K562 (cell line): ENCODE measurements around the gene CFAP92. TPM values are rescaled to one million over a fixed set of nuclear protein-coding genes. Genes with fewer than 3 reads are reported as not detected.

Experiments used
- ADNP ChIP-seq: fragments of 200-800 bp; sonication (Bioruptor generic); IDR thresholded peaks from 2 replicates; pipeline ENCODE4 v1.6.1; 2016; ENCODE audit warnings: missing genetic modification characterization, missing compliant biosample characterization
- ARID1B ChIP-seq: fragments of 450-650 bp; IDR thresholded peaks from 2 replicates; pipeline ENCODE4 v1.6.1; 2016; ENCODE audit warnings: antibody characterized with exemption, mild to moderate bottlenecking, inconsistent platforms
- HMGN3 ChIP-seq: IDR thresholded peaks from 2 replicates; pipeline ENCODE4 v1.6.1; 2011; ENCODE audit warnings: borderline replicate concordance, low read depth, mild to moderate bottlenecking, mixed read lengths, low read length; ENCODE audit not compliant: insufficient read length; ENCODE audit errors: extremely low read depth
- NRF1 ChIP-seq, 2 experiments: fragments of 450-650 bp; IDR thresholded peaks in 1 of 2; conservative IDR thresholded peaks in 1 of 2; 2 replicates each; pipeline ENCODE4 v1.6.1; 2014; ENCODE audit warnings: mild to moderate bottlenecking in 2 of 2
- RAD21 ChIP-seq, 2 experiments: fragments of 250-450 bp in 1 of 2; fragments of 450-650 bp in 1 of 2; sonication (Bioruptor Pico) in 1 of 2; formaldehyde crosslinking in 1 of 2; IDR thresholded peaks in 1 of 2; conservative IDR thresholded peaks in 1 of 2; 2 replicates each; pipeline versions ENCODE4 v1.4.0 to v1.8.0; 2020 to 2022; ENCODE audit warnings: mild to moderate bottlenecking in 2 of 2, moderate library complexity in 1 of 2
- SIRT6 ChIP-seq: IDR thresholded peaks from one replicate; pipeline ENCODE4 v1.6.1; 2012; ENCODE audit warnings: low read depth, mild to moderate bottlenecking, control low read depth, inconsistent platforms, low read length, moderate library complexity
- TCF15 ChIP-seq: fragments of 250-450 bp; sonication (Bioruptor Pico); IDR thresholded peaks from 2 replicates; pipeline ENCODE4 v1.8.0; 2022; ENCODE audit warnings: moderate library complexity, mild to moderate bottlenecking, inconsistent platforms
- ZNF124 ChIP-seq: sonication (generic); formaldehyde crosslinking; IDR thresholded peaks from 2 replicates; pipeline ENCODE4 v1.8.1; 2022; ENCODE audit warnings: missing genetic modification reagents
- ZNF384 ChIP-seq: IDR thresholded peaks from 2 replicates; pipeline ENCODE4 v1.6.1; 2012; ENCODE audit warnings: low read depth, low read length, improper control_type of control experiment
- ZNF644 ChIP-seq: fragments of 200-800 bp; sonication (Bioruptor generic); IDR thresholded peaks from 2 replicates; pipeline ENCODE4 v1.6.1; 2016; ENCODE audit warnings: low read depth, missing genetic modification characterization, missing compliant biosample characterization
- ZNF76 ChIP-seq: fragments of 250-450 bp; sonication (Bioruptor Pico); IDR thresholded peaks from 2 replicates; pipeline ENCODE4 v1.4.0; 2020; ENCODE audit warnings: mild to moderate bottlenecking, moderate library complexity, borderline replicate concordance
- polyA plus RNA-seq, 8 experiments: library from polyadenylated mRNA; depleted of rRNA in 4 of 8; stranded (reverse) in 5 of 8; unstranded in 3 of 8; fragments of >200 nt; fragmentation: Nextera tagmentation in 2 of 8; fragmentation: Illumina TruSeq in 1 of 8; extraction: Ambion mirVana in 2 of 8; extraction: Trizol in 1 of 8; gene quantifications; 2 replicates each; pipeline versions ENCODE4 v1.2.1 to v1.2.3, GENCODE V29; 2011 to 2014; ENCODE audit warnings: inconsistent platforms in 1 of 8, missing spikeins in 1 of 8
- total RNA-seq, 7 experiments: library from RNA; depleted of rRNA in 6 of 7; stranded (reverse); fragments of >200 nt in 6 of 7; fragmentation: Illumina TruSeq in 2 of 7; extraction: Trizol in 2 of 7; gene quantifications; 2 replicates each; pipeline versions ENCODE4 v1.2.1 to v1.2.3, GENCODE V29; 2011 to 2021; ENCODE audit warnings: low replicate concordance in 1 of 7
- TF ChIP-seq, protein P1 (sequence below): fragments of 450-650 bp; IDR thresholded peaks from 2 replicates; pipeline ENCODE4 v1.6.1; 2016; ENCODE audit warnings: mild to moderate bottlenecking, moderate library complexity

CFAP92 gene
- total and polyA plus RNA-seq, 9 of the 15 experiments (the other 6 are each of a cell fraction or from before 2014, with no cell fraction given) = 0.06 to 0.62 (median 0.36) TPM

- TF ChIP-seq RAD21 (CRISPR knock-in tag; conservative IDR thresholded peaks at IDR 0.05 in 1 of 2, IDR thresholded peaks at IDR 0.05 in 1 of 2) (no peak), ADNP (no peak), SIRT6 (no peak), ZNF384 (no peak), HMGN3 (no peak), TCF15 (no peak), NRF1 (conservative IDR thresholded peaks at IDR 0.05 in 1 of 2, IDR thresholded peaks at IDR 0.05 in 1 of 2) (peak; percentile 21 to 30; a peak in 1 of 4 replicates), ARID1B (no peak), ZNF644 (tag) (no peak), ZNF76 (no peak), ZNF124 (CRISPR knock-in tag) (no peak)
- TF ChIP-seq, protein P1, sequence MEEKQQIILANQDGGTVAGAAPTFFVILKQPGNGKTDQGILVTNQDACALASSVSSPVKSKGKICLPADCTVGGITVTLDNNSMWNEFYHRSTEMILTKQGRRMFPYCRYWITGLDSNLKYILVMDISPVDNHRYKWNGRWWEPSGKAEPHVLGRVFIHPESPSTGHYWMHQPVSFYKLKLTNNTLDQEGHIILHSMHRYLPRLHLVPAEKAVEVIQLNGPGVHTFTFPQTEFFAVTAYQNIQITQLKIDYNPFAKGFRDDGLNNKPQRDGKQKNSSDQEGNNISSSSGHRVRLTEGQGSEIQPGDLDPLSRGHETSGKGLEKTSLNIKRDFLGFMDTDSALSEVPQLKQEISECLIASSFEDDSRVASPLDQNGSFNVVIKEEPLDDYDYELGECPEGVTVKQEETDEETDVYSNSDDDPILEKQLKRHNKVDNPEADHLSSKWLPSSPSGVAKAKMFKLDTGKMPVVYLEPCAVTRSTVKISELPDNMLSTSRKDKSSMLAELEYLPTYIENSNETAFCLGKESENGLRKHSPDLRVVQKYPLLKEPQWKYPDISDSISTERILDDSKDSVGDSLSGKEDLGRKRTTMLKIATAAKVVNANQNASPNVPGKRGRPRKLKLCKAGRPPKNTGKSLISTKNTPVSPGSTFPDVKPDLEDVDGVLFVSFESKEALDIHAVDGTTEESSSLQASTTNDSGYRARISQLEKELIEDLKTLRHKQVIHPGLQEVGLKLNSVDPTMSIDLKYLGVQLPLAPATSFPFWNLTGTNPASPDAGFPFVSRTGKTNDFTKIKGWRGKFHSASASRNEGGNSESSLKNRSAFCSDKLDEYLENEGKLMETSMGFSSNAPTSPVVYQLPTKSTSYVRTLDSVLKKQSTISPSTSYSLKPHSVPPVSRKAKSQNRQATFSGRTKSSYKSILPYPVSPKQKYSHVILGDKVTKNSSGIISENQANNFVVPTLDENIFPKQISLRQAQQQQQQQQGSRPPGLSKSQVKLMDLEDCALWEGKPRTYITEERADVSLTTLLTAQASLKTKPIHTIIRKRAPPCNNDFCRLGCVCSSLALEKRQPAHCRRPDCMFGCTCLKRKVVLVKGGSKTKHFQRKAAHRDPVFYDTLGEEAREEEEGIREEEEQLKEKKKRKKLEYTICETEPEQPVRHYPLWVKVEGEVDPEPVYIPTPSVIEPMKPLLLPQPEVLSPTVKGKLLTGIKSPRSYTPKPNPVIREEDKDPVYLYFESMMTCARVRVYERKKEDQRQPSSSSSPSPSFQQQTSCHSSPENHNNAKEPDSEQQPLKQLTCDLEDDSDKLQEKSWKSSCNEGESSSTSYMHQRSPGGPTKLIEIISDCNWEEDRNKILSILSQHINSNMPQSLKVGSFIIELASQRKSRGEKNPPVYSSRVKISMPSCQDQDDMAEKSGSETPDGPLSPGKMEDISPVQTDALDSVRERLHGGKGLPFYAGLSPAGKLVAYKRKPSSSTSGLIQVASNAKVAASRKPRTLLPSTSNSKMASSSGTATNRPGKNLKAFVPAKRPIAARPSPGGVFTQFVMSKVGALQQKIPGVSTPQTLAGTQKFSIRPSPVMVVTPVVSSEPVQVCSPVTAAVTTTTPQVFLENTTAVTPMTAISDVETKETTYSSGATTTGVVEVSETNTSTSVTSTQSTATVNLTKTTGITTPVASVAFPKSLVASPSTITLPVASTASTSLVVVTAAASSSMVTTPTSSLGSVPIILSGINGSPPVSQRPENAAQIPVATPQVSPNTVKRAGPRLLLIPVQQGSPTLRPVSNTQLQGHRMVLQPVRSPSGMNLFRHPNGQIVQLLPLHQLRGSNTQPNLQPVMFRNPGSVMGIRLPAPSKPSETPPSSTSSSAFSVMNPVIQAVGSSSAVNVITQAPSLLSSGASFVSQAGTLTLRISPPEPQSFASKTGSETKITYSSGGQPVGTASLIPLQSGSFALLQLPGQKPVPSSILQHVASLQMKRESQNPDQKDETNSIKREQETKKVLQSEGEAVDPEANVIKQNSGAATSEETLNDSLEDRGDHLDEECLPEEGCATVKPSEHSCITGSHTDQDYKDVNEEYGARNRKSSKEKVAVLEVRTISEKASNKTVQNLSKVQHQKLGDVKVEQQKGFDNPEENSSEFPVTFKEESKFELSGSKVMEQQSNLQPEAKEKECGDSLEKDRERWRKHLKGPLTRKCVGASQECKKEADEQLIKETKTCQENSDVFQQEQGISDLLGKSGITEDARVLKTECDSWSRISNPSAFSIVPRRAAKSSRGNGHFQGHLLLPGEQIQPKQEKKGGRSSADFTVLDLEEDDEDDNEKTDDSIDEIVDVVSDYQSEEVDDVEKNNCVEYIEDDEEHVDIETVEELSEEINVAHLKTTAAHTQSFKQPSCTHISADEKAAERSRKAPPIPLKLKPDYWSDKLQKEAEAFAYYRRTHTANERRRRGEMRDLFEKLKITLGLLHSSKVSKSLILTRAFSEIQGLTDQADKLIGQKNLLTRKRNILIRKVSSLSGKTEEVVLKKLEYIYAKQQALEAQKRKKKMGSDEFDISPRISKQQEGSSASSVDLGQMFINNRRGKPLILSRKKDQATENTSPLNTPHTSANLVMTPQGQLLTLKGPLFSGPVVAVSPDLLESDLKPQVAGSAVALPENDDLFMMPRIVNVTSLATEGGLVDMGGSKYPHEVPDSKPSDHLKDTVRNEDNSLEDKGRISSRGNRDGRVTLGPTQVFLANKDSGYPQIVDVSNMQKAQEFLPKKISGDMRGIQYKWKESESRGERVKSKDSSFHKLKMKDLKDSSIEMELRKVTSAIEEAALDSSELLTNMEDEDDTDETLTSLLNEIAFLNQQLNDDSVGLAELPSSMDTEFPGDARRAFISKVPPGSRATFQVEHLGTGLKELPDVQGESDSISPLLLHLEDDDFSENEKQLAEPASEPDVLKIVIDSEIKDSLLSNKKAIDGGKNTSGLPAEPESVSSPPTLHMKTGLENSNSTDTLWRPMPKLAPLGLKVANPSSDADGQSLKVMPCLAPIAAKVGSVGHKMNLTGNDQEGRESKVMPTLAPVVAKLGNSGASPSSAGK = no peak
Observed at GRCh38 chr3:128994173-128994512, 267 bp upstream of the CFAP92 start (continued).
